HG03520 (cell line): ENCODE data around the gene EHD1.

Source experiments
- ATAC-seq: cut with Tn5 transposase; IDR thresholded peaks from one replicate; pipeline ENCODE4 v1.9.1; 2021; ENCODE audit warnings: mild to moderate bottlenecking, moderate library complexity; ENCODE audit not compliant: unreplicated experiment

EHD1 gene

DNA sequence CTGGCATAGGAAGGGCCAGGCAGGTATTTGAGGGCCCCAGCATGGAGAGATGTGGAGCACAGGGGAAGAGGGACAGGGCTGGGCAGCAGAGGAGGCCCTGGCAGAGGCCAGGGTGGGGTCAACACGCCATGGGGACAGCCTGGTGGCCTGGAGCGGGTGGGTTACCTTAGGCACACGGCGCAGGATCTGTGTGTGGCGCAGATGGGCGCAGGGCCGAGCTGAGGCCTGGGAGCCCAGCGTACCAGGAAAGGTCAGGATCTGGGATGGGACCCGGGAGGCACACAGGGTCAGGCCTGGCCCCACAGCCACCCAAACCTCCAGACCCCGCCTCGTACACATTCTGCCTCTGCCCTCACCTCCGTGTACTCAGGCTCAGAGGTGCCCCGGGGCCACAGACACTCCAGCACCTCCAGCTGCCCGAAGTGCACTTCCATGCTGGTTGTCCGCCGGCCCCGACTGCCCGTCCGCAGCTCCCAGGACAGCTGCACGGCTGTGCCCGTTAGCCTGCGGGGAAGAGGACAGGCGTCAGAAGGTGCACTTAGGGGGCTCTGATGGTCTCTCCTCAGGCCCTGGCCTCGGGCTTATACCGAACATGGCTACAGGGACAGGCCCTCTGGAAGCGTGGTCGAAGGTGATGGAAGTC, 32.2 kb upstream of the EHD1 start:
- no peak for ATAC-seq

DNA sequence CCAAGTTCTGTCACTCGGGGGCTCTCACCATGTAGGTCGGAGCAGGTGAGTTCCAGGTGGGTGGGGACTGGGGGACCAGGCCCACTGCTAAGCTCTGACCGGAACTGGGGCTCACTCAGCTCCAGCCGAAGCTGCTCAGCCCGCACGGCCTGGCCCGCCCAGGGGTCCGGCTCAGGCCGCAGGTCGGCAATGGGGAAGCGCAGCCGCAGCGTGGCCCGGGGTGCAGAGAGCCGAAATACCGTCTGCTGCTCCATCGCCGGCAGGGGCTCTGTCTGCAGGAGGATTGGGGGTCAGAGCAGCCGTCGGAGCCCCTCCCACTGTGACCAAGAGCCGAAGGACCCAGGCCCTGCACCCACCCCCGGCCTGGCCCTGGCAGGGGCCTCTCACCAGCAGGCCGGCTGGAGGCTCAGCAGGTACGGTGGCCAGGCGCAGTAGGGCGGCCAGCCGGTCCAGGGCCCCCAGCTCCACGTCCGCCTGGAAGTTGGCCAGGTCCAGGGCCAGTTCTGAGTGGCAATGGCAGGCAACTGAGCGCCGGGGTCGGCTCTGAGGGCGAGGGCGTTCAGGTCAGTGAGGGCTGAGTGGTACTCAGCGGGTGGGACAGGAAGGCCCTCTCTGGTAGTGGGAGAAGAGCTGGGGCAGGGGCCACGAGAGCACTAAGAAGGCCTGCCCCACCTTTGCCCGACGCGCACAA, 31.4 kb upstream of the EHD1 start:
- ATAC-seq, result no peak

DNA sequence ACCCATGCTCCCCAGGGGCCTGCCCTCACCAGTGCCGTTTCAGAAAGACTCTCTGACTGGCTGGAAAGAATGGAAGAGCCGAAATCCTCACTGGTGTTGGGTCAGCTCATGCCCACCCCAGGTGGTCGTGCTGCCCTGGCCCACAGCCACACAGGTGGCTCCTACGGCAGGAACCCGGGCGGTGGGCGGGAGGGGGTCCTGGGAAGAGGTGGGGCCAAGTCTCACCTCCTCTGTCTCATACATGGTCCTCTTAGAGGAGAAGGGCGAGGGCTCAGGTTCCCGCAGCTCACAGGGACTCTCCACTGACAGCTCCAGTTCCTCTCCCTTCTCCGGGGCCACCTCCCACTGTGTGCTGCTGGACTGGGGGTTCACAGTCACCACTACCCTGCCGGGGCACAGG, 30.3 kb upstream of the EHD1 start:
- ATAC-seq, result no peak

DNA sequence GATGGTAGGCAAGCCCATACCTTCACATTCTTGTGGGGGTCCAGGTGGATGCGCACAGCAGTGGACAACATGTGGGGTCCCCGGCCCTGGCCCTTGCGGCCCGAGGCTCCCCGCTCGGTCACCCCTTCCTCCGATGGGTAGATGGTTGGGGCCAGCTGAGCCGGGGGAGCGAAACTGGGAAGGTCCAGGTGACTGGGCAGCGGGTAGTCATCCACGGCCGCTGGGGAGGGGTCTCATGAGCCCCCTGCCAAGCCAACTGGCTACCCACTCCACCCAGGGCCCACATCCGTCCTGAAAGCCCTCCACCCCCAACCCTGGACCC, 27.9 kb upstream of the EHD1 start:
- ATAC-seq, result no peak

DNA sequence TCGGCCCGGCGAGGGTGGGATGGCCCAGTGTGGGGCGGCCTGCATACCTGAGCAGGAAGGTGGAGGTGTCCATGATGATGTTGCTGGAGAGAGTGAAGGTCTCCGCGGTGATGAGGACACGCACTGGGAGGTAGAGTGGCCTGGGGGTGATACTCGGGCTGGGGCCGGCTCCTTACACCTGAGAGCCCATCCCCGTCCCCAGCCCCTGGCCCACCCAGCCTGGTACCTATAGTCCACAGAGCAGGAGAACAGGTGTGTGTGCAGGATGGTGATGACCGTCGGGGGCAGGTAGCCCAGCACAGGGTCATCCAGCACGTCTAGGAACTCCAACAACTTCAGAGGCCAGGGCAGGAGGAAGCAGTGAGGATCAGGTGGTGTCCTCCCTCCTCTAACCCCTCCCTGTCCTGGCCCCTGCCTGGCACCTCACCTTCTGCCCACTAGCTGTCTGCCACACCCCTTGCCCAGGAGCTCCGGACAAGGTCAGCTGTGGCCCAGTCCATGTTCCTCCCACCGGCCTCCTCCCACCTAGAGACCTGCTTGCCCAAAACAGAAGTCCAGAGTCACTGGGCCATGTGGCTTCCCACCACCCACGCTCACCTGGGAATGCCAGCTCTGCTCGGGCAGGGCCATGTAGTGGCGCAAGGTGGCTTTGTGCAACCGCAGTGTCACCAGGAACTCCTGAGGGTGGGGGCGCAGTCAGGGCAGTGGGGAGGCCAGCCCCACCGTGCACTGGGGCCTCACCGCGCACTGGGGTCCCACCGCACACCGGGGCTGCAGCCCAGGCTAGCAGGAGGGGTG, 27.3 kb upstream of the EHD1 start:
- no peak for ATAC-seq

DNA sequence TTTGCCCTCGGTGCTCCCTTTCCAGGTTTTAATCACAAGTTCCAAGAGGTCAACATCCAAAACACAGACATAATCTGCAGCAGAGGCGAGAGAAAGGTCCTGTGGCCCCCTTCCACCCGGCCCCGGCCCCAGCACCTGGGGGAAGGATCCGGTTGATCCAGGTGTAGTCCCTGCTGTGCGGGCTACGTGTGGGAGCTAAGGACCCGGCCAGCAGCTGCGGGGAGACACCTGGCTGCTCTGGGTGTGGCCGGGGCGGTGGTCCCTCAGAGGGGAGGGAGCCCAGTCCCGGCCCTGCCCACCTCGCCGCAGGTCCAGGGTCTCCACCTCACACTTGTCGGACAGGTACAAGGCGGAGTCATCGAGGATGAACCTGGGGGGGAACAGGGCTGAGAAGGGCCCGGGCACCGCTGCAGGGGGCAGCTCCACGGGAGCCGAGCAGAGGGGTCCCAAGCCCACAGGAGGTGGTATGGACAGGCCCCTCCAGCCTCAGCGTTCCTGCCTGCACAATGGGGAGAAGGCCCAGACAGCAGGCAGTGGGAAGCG, 24.9 kb upstream of the EHD1 start:
- ATAC-seq, result no peak

DNA sequence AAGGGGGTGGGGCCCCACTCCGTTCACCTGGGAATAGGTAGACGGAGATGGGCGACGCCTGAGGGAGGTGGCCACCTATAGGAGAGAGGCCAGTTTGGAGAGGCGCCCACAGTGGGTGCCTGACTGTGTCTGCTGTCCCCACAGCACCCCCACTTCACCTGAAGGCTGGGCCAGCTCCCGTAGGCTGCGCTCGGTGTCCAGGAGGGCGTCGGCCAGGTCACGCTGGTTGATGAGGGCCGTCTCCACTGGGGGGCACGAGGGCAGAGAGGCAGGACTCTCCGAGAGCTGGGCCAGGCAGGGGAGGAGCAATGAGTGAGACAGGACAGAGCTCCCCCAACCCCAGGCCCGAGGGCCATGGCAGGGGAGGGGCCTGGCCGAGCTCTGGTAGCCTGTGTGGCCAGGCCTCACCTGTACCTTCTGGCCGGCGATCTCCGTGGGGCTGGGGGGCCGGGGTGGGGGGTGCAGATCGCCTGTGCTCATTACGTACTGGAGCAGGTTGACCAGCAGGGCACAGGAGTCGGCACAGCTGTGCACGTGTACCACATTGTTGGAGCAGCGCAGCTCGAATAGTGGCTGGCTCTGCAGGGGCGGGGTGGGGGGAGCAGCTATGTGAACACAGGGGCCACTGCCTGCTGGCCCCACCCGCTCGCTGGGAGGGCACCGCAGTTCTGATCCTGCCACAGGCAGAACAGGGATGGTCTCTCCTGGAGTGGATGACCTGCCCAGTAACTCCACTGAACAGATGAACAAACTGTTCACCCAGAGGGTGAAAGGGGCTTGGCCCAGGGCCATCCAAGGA, 23.9 kb upstream of the EHD1 start:
- no peak for ATAC-seq

DNA sequence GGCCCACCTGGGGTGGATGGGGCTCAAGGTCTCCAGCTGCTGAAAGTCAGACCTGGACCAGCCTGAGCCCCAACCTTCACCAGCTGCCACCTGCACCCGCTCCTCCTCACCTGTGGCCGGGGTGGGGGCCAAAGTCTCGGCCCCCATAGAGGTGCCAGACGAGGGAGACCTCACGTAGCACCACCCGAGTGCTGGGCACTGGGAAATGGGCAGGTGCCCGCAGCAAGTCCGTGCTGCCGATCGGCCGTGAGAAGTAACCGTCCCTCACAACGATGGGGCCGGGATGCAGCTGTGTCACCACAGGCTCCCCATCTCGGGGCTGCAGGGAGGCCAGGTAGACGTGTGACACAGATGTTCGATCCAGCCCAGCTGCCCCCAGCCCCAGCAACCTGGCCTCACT, 22.4 kb upstream of the EHD1 start:
- ATAC-seq, result no peak

DNA sequence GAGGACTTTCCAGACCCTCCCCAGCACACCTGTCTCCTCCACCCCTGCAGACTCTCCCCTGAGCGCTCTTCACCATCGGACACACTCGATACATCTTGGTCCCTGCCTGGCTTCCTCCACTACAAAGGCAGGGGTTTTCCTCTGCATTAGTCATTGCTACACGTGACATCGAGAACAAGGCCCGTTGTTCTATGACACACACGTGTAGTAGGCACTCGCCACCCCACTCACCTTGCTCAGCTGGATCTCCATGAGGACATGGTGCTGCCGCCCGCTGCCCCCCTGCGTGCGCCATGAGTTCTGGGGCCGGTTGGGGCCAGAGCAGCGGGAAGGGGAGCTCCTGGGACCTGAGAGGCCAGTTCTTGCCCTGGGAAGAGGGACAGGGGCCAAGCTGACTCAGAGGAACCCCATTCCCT, 21.9 kb upstream of the EHD1 start:
- ATAC-seq, result no peak

DNA sequence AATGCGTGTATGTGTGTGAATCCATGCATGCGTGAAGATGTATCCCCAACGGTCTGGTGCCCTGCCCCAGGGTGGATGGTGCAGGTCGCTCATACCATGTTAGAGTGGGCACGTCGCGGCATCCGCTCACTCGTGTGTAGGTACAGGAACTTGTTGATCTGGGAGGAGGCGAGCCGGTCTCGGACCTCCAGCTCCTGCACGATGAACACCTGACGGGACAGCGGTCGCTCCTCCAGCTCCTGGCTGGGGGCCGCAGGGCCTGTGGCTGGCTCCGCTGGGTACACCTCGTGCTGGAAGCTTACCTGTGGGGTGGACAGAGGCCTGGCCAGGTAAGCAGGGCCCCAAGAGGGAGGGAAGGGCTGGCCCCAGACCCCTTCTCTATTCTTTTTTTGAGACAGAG, 20.1 kb upstream of the EHD1 start:
- no peak for ATAC-seq

DNA sequence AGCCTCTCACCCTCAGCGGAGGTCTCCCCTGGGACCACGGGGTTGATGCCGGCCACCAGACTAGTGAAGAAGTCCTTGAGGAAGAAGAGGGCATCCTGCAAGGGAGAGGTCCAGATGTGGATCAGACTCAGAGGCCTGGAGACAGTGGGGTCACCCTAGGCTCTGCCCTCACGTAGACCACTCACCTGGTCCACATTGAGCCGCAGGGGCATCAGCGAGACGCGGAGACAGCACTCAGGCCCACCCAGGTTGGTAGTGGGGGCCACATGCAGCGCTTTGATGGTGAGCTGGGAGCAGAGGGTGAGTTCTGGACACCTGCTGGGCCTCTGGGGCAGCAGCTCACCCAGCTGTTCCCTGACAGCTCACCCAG, 19.6 kb upstream of the EHD1 start:
- no peak for ATAC-seq

DNA sequence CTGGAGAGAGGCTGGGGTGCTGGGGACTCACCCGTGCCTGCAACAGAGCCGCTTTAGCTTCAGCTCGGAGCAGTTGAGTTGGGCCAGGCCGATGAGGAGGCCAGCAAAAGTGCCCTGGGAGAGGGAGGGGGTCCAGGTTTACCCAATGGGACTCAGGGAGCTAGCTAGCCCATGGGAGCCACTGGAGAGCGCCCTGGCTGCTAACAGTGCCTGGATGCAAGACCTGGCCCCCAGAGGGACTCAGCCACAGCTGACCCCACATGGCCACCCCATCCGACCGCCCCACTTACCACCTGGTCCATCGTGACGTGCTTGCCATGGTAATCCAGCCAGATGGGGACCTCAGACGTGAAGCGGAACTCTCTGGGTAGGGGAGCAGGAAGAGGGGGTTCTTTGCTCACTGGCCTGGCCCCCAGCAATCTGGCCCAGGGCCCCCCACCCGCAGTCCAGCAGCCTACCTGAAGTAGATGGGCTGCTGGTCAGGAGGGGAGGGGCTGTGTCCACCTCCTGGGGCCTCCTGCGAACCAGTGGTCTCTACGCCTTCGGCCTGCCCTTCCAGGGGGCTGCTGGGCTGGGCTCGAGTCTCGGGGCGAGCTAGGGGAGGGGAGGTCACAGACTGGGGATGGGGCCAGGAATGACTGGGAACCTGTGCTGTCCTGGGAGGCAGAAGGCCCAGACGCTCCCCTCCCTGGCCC, 19.1 kb upstream of the EHD1 start:
- no peak for ATAC-seq

DNA sequence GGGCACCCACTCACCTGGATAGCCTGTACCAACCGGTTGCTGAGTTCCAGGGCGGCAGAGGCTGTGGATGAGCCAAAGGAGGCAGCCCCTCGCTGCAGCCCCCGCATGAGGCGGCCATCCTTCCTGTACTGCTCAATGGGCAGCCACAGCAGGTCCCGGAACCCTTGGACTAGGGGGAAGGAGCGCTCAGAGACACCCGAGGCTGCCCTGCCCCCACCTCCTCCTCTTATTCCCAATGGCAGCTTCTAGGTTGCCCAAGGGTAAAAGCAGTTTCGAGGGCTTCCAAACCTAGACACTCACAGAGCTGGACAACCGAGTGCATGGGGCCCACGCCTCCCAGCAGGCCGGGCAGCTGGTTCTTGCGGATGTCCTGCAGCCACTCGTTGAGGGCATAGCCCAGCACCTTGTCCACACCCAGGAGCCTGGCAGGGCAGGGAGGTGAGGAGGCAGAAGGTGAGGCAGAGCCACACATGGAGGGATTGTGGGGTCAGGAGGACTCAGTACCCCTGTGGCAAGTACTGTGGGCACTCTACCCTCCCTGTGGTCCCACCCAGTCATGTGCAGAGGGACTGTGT, 18.1 kb upstream of the EHD1 start:
- ATAC-seq, result no peak

DNA sequence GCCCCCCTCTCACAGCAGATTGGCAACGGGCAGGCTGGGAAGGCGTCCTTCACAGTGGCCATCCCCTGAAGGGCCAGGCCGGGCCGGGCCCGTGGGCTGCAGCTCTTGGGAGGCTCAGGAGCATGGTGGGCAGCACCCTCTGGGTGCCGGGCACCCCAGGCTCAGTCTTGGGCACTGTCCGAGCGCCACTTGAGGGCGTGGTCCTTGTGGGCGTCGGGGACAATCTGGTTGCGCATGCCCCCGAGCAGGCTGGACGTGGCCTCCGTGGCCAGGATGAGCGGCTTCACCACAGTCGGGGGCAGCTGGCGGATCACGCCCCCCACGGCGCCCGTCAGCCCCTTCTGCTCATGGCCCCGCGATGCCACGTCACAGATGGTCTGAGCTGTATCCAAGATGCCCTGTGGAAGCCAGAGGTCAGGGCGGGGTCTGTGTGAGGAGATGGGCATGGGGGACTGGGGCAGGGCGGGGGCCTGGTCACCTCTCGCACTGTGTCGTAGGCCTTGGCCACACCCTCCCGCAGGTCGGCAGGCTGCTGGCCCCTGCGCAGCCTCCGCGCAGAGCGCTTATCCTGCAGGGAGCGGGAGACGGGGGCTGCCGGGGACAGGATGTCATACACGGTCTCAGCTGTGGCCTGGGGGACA, 16.5 kb upstream of the EHD1 start:
- no peak for ATAC-seq

DNA sequence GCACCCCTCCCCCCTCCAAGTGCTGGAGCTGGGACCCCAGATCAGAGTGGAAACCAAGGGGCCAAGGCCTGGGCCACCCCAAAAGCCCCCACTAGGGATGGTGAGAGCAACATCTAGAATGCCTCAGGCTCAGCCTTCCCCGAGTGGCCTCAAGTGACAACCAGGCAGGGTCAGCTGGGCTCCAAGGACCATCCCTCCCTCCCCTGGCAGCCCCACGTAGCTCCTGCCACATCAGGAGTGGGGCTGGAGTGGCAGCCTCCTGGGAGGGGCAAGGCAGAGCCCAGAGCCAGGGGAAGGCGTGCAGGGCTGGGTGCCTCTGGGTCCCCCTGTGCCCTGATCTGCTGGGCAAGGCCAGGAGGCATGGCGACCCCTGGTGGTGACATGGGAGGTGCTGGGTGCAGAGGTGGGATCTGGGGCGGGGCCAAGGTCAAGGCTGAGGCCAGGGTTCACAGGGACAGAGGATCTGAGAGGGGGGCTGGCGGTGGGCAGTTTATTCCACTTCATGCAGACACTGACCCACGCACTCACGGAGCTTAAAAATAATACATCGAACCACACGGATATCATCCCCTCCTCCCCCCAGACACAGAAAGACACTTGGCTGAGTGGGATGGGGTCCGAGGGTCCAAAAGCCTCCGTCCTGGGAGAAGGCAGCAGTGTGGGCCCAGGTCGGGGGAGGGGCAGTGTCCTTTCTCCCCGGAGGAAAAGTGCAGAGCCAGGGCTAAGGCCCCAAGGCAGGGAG, 15.8 kb upstream of the EHD1 start:
- ATAC-seq, result no peak

DNA sequence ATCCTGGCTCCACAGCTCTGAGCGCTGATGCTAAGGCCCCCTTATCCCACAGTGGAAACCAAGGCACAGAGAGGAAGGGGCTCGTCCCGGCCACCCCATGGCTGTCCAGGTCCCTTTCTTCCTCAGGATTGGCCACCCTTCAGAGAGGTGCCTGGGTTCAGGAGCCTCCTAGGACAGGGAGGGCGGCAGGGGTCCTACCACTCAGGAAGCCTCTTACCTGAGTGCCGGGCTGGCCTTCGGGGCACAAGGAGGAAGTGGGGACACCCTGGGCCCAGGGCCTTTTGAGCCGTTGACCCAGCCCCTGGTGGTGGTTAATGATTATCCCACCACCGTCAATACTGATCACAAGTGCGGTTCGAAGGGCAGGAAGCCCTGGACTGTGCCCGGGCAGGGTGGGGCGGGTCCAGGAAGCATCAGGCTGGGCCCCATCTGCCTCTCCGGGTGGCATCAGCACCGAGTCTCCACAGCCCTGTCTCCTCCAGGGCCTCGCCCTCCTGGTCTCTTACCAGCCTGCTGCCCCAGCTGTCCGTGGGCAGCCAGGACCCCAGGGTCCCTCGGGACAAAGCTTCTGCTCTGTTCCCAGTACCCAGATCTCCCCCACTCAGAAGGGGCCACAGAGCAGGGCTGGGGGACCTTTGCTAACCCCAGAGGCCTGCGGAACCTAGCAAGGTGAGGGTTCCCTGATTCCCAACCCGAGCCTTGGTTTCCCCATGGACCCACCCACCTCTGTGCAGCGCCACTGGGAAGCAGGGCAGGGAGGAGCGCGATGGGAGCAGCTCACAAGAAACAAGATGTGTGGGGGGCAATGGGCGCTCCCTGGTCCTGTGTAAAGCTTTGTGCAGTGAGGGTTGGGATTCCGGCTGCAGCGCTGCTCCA, 15.0 kb upstream of the EHD1 start:
- ATAC-seq, result no peak

DNA sequence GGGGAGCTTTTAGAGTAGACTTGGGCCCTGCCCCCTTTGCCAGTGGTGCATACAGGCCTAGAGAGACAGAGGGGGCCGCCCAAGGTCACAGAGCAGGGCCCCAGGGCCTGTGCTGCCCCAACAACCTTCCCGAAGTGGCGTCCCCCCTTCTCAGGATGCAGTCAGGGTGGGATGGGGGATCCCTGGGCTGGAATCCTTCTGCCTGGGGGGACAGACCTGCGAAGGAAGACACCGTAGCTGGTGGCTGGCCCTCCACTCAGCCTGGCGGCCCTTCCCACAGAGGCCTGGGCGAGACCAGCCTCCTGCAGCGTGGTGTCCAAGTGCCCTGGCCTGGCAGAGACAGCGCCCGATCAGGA, 14.4 kb upstream of the EHD1 start:
- ATAC-seq, result no peak

DNA sequence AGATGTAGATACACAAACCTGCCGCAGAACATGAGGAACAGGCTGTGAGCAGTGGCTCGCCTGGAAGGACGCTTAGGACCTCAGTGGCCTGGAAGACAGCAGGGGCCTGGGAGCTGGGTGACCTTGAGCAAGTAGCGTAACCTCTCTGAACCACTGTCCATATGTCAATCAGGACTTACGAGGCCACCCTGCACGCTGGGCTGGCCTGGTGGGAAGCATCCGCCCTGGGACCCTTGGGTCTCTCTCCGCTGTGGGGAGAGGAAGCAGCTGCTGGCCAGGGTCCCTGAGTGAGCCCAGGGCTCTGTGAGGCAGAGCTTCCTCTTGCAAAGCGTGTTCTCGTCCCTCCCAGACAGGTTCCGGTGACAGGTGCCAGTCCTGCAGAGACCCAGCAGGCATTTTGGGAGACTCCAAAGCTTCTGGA, 14.0 kb upstream of the EHD1 start:
- ATAC-seq, result no peak
